KMS-11 (cell line): ENCODE measurements around the gene ARHGDIA.
A peak's percentile ranks its signal among the peaks of the same experiment; 100 is the strongest.

ENCODE experiments used
- H2AFZ ChIP-seq: fragments of 200-600 bp; sonication (generic); 2 replicates; pipeline ENCODE4 v1.6.1; 2016; ENCODE audit warnings: antibody characterized with exemption, mixed run types, low read depth
- H3K27ac ChIP-seq: fragments of 200-600 bp; sonication (generic); 2 replicates; pipeline ENCODE4 v1.6.1; 2016; ENCODE audit warnings: mild to moderate bottlenecking, mixed run types
- H3K27me3 ChIP-seq: fragments of 200-600 bp; sonication (generic); 2 replicates; pipeline ENCODE4 v1.6.1; 2017; ENCODE audit warnings: mild to moderate bottlenecking, low read depth, mixed run types, moderate library complexity; ENCODE audit not compliant: insufficient read depth
- H3K36me3 ChIP-seq: fragments of 200-600 bp; sonication (generic); 2 replicates; pipeline ENCODE4 v1.6.1; 2017; ENCODE audit warnings: mild to moderate bottlenecking, mixed run types; ENCODE audit not compliant: insufficient read depth
- H3K4me1 ChIP-seq: fragments of 200-600 bp; sonication (generic); 2 replicates; pipeline ENCODE4 v1.6.1; 2016; ENCODE audit warnings: mild to moderate bottlenecking, low read depth, mixed run types; ENCODE audit not compliant: poor library complexity, severe bottlenecking
- H3K4me2 ChIP-seq: fragments of 200-600 bp; sonication (generic); 2 replicates; pipeline ENCODE4 v1.7.0; 2016; ENCODE audit warnings: mild to moderate bottlenecking, mixed run types
- H3K4me3 ChIP-seq: fragments of 200-600 bp; sonication (generic); IDR thresholded peaks from 2 replicates; pipeline ENCODE4 v1.6.1; 2017; ENCODE audit warnings: low read depth, low read length, mixed read lengths; ENCODE audit not compliant: insufficient read depth
- H3K79me2 ChIP-seq: fragments of 200-600 bp; sonication (generic); 2 replicates; pipeline ENCODE4 v1.6.1; 2016; ENCODE audit warnings: low read depth, mixed run types; ENCODE audit not compliant: insufficient read depth
- H3K9ac ChIP-seq: fragments of 200-600 bp; sonication (generic); 2 replicates; pipeline ENCODE4 v1.6.1; 2016; ENCODE audit warnings: mild to moderate bottlenecking, mixed run types
- H4K20me1 ChIP-seq: fragments of 200-600 bp; sonication (generic); 2 replicates; pipeline ENCODE4 v1.6.1; 2016; ENCODE audit warnings: mild to moderate bottlenecking, mixed run types; ENCODE audit not compliant: insufficient read depth
- TF ChIP-seq, protein P1 (sequence below): fragments of 200-600 bp; sonication (generic); conservative IDR thresholded peaks from 2 replicates; pipeline ENCODE4 v1.6.1; 2017; ENCODE audit warnings: low read depth, mild to moderate bottlenecking, antibody characterized with exemption, low read length, moderate library complexity, mixed read lengths

Gene ARHGDIA

GRCh38 chr17:81821147-81821546 is 50.0 kb downstream of the ARHGDIA start:
- Histone ChIP-seq H2AFZ (no peak overlapping the region), H4K20me1 (no peaks in the 10 kb centered on the region), H3K9ac (no peak overlapping the region), H3K4me3 (no peak overlapping the region), H3K79me2 (no peaks in the 10 kb centered on the region), H3K4me2 (no peak overlapping the region), H3K36me3 (no peaks in the 10 kb centered on the region), H3K27me3 (peaks cover 23% of the 10 kb centered on the region), H3K4me1 (no peaks in the 10 kb centered on the region), H3K27ac (no peak overlapping the region)
- TF ChIP-seq, protein P1, sequence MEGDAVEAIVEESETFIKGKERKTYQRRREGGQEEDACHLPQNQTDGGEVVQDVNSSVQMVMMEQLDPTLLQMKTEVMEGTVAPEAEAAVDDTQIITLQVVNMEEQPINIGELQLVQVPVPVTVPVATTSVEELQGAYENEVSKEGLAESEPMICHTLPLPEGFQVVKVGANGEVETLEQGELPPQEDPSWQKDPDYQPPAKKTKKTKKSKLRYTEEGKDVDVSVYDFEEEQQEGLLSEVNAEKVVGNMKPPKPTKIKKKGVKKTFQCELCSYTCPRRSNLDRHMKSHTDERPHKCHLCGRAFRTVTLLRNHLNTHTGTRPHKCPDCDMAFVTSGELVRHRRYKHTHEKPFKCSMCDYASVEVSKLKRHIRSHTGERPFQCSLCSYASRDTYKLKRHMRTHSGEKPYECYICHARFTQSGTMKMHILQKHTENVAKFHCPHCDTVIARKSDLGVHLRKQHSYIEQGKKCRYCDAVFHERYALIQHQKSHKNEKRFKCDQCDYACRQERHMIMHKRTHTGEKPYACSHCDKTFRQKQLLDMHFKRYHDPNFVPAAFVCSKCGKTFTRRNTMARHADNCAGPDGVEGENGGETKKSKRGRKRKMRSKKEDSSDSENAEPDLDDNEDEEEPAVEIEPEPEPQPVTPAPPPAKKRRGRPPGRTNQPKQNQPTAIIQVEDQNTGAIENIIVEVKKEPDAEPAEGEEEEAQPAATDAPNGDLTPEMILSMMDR = no peak

GRCh38 chr17:81819708-81820107 is 51.4 kb downstream of the ARHGDIA start:
- H3K4me1 ChIP-seq = no peaks in the 10 kb centered on the region
- no peak overlapping the region for H3K4me2 ChIP-seq
- H4K20me1 ChIP-seq = no peaks in the 10 kb centered on the region
- peaks cover 33% of the 10 kb centered on the region for H3K27me3 ChIP-seq
- no peaks in the 10 kb centered on the region for H3K36me3 ChIP-seq
- TF ChIP-seq, protein P1 = no peak
- H3K4me3 ChIP-seq = no peak overlapping the region
- H3K9ac ChIP-seq = no peak overlapping the region
- no peaks in the 10 kb centered on the region for H3K79me2 ChIP-seq
- no peak overlapping the region for H2AFZ ChIP-seq
- H3K27ac ChIP-seq = no peak overlapping the region

DNA sequence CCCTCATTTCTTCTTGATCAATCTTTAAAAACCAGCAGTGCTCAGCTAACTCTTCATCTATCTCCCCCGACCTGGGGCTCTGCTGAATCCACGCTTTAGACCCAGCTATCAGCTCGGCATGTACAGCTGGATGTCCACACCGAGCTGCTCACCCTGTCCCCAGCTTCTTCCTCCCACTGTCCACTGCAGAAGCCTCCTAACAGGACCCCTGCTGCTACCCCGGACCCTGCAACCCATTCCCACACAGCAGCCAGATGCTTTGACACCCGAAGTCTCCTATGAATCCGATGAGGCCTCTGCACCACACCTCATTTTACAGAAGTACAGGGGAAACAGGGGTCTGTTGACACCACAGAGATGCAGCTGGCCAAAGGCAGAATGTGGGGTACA is 53.4 kb downstream of the ARHGDIA start:
- no peak overlapping the region for H3K27ac ChIP-seq
- no peak overlapping the region for H3K9ac ChIP-seq
- TF ChIP-seq, protein P1 = no peak
- peak overlapping the region; percentile 14; the same call in 1 of the 2 replicates for H2AFZ ChIP-seq
- H3K4me1 ChIP-seq = no peaks in the 10 kb centered on the region
- H4K20me1 ChIP-seq = no peaks in the 10 kb centered on the region
- no peak overlapping the region for H3K4me3 ChIP-seq
- no peaks in the 10 kb centered on the region for H3K79me2 ChIP-seq
- H3K4me2 ChIP-seq = no peak overlapping the region
- peaks cover 50% of the 10 kb centered on the region for H3K27me3 ChIP-seq
- H3K36me3 ChIP-seq = no peaks in the 10 kb centered on the region
